ENCODE measurements around the gene TMED1. TPM values are rescaled to one million over a fixed set of nuclear protein-coding genes. Genes with fewer than 3 reads are reported as not detected.
"Not testable (repeated sequence)": the region's sequence is repeated elsewhere in the genome, so short reads cannot be mapped to it uniquely, and the experiment has no call there.

The TMED1 gene
- total RNA-seq, 3 donors from 2014 or later = 27.2 to 51.2 (median 42.4) TPM

DNA sequence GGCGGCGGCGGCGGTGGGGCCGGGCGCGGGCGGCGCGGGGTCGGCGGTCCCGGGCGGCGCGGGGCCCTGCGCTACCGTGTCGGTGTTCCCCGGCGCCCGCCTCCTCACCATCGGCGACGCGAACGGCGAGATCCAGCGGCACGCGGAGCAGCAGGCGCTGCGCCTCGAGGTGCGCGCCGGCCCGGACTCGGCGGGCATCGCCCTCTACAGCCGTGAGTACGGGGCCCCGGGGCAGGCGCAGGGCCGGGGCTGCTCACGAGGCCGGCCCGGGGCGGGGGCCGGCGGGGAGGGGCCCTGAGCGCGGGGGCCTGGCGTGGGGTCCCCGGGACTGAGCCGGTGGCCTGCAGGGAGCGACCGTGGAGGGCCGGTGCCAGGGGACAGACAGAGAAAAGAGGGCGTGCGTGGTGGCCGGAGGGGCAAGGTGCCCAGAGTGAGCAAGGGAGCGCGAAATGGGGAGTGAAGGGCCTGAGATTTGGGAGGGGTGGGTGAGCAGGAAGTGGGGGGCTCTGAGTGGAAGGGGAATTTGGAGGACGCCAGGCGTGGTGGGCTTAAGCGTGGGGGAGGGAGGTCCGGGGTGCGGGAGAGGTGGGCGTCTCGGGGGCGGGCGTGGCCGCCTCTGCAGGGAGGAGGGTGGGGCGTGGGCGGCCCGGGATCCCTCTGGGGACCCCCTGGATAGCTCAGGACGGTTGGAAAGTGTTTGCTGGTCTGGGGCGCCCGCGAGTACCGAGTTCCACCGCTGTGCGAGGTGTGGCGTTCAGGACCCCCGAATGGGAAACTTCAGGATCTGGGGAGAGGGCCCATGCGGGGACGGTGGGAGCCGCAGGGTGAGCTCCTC is 35.9 kb upstream of the TMED1 start:
- H3K27me3 ChIP-seq = no peaks in the 10 kb centered on the region
- TF ChIP-seq POLR2AphosphoS5 (IDR thresholded peaks at IDR 0.05) (no peak), POLR2A (IDR thresholded peaks at IDR 0.05) (no peak)
- TF ChIP-seq, protein P1, sequence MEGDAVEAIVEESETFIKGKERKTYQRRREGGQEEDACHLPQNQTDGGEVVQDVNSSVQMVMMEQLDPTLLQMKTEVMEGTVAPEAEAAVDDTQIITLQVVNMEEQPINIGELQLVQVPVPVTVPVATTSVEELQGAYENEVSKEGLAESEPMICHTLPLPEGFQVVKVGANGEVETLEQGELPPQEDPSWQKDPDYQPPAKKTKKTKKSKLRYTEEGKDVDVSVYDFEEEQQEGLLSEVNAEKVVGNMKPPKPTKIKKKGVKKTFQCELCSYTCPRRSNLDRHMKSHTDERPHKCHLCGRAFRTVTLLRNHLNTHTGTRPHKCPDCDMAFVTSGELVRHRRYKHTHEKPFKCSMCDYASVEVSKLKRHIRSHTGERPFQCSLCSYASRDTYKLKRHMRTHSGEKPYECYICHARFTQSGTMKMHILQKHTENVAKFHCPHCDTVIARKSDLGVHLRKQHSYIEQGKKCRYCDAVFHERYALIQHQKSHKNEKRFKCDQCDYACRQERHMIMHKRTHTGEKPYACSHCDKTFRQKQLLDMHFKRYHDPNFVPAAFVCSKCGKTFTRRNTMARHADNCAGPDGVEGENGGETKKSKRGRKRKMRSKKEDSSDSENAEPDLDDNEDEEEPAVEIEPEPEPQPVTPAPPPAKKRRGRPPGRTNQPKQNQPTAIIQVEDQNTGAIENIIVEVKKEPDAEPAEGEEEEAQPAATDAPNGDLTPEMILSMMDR (IDR thresholded peaks at IDR 0.05) = peak in 2 of 3 donors; percentile 14 to 26
- intact Hi-C loops (cut with DNase I; ENCODE audit: low total_unique reads) = no loop called here
- H3K36me3 ChIP-seq = no peaks in the 10 kb centered on the region
- no peaks in the 10 kb centered on the region for H3K9me3 ChIP-seq
- no peaks in the 10 kb centered on the region for H3K4me1 ChIP-seq
- peak overlapping the region; percentile 78 to 95 for H3K27ac ChIP-seq
- H3K4me3 ChIP-seq = peak overlapping the region; percentile 73 to 97 (median 92)
- peak in 1 of 2 donors; percentile 54 for DNase-seq (ENCODE audit: low spot score in 2 of 2)

DNA sequence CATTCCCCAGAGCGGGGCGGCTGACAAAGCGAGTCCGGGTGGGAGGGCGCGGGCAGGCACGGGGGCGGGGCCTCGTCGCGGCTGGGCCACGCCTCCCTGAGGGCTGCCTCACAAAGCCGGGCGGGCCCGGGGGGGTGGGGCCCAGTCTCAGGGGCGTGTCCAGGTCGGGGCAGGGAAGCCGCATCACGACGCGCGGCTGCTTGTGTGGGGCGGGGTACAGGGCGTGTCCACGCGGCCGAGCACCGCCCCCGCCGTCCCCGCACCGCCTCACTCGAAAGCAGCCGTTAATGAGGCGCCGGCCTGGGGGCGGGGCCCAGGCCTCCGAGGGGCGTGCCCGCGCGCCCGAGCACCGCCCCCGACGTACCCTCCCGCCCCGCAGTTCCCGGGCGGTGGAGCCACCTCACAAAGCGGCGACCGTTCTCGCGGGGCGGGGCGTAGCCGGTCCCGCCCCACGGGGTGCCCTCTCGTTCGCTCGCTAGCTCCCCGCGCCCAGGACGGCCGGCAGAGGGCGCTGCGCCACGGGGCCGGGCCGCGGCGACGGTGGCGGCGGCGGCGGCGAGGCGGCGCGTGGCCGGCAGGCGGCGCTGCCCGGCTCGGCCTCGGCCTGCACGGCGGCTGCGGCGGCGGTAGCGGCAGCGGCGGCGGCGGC is 35.1 kb upstream of the TMED1 start, which contains the start of gene CARM1:
Gene CARM1, plus strand, starts transcription at position 599 of the 649 bp plus-strand sequence. CDS start 150 bp downstream, outside the sequence.
- TF ChIP-seq POLR2AphosphoS5 (IDR thresholded peaks at IDR 0.05) = peak in 2 of 3 donors; percentile 17 to 36
- no peak for TF ChIP-seq POLR2A (IDR thresholded peaks at IDR 0.05)
- TF ChIP-seq, protein P1 (IDR thresholded peaks at IDR 0.05) = peak in 1 of 3 donors; percentile 92
- H3K9me3 ChIP-seq = no peaks in the 10 kb centered on the region
- no peaks in the 10 kb centered on the region for H3K27me3 ChIP-seq
- H3K36me3 ChIP-seq = no peaks in the 10 kb centered on the region
- peak within 1 kb of the TSS; percentile 82 to 95 for H3K27ac ChIP-seq
- no peaks in the 10 kb centered on the region for H3K4me1 ChIP-seq
- peak within 1 kb of the TSS; percentile 73 to 97 (median 92) for H3K4me3 ChIP-seq
- peak; percentile 99 for DNase-seq (ENCODE audit: low spot score in 2 of 2)
- intact Hi-C loops (cut with DNase I; ENCODE audit: low total_unique reads) = no loop called here

DNA sequence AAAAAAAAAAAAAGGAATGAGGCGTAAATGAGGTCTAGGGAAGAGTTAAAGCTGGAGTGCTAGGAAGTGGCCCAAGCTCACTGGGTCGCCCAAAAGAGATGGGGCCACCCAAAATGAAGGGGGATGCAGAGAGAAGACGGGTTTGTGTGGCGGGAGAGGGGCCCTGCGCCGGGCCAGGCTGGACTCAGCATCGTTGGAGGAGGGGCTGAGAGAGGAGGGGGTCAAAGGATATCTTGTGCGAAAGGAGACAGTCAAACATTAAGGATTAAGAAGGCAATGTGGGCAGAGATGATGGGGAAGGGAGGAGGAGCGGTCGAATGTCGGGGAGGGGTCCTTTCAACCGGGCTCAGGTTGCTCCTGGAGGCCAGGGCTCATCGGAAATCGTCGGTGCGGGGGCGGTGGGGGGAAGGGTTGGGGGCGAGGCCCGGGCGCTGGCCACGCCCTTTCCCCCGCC is 34.5 kb upstream of the TMED1 start:
- no peak for DNase-seq (ENCODE audit: low spot score in 2 of 2)
- no peak for TF ChIP-seq POLR2A (IDR thresholded peaks at IDR 0.05)
- peak in 2 of 3 donors; percentile 15 to 16 for TF ChIP-seq POLR2AphosphoS5 (IDR thresholded peaks at IDR 0.05)
- Histone ChIP-seq H3K4me3 (peak overlapping the region; percentile 40 to 69 (median 52)), H3K36me3 (no peaks in the 10 kb centered on the region), H3K27ac (peak overlapping the region; percentile 82 to 92), H3K9me3 (no peaks in the 10 kb centered on the region), H3K27me3 (no peaks in the 10 kb centered on the region), H3K4me1 (no peaks in the 10 kb centered on the region)
- intact Hi-C loops (cut with DNase I; ENCODE audit: low total_unique reads) = no loop called here

DNA sequence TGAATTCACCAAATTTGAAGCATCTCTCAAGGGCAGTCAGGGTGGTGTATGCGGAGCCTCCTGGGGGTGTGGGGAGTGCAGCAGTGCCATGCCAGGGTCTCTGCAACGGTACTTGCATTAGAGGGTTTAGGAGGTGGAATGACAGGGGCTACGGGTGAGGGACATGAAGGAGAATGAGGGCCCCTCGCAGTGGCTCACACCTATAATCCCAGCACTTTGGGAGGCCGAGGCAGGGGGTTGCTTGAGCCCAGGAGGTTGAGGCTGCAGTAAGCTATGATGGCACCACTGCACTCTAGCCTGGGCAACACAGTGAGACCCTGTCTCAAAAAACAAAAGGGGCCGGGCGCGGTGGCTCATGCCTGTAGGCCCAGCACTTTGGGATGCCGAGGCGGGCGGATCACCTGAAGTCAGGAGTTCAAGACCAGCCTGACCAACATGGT is 33.9 kb upstream of the TMED1 start:
- H3K27ac ChIP-seq; H3K4me3 ChIP-seq; H3K9me3 ChIP-seq; H3K36me3 ChIP-seq; H3K27me3 ChIP-seq; intact Hi-C loops (cut with DNase I; ENCODE audit: low total_unique reads); H3K4me1 ChIP-seq: not testable (repeated sequence)
- DNase-seq (ENCODE audit: low spot score in 2 of 2) = peak in 1 of 2 donors; percentile 41

DNA sequence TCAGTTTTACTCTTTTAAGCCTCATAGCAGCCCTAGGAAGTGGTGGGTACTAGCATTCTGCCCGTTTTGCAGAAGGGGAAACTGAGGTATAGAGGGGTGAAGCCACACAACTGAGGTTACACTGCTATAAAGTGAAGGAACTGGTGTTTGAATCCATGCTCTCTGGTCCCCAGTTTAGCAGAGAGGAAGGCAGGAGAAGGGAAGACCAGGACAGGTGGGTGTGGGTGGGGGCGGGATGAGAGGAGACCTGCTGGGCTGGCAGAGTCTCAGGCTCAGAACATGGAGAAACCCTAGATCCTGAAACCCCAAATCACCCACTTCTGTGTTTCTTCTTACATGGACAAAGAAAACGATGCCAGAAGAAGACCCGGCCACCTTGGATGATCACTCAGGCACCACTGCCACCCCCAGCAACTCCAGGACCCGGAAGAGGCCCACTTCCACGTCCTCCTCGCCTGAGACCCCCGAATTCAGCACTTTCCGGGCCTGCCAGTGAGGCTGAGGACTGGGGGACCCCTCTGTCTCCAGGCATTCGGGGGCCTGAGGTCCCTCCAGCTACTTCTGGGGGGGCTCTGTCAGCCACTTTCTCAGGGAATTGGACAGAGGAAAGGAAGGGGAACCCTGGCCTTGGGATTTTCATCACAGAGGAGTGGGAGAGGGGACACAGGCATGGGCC is 33.0 kb upstream of the TMED1 start:
- no peak for TF ChIP-seq POLR2A (IDR thresholded peaks at IDR 0.05)
- TF ChIP-seq, protein P1 (IDR thresholded peaks at IDR 0.05) = no peak
- TF ChIP-seq POLR2AphosphoS5 (IDR thresholded peaks at IDR 0.05) = no peak
- Histone ChIP-seq H3K36me3 (no peaks in the 10 kb centered on the region), H3K9me3 (no peaks in the 10 kb centered on the region), H3K4me3 (no peak overlapping the region), H3K4me1 (no peaks in the 10 kb centered on the region), H3K27me3 (no peaks in the 10 kb centered on the region), H3K27ac (no peak overlapping the region)
- intact Hi-C loops (cut with DNase I; ENCODE audit: low total_unique reads) = no loop called here
- no peak for DNase-seq (ENCODE audit: low spot score in 2 of 2)

Measured in breast epithelium (tissue), 4 donors.